ENCODE data around the gene KIAA1143.

The KIAA1143 gene

GRCh38 chr3:44761424-44762169 is at the start of gene KIAA1143, which contains the start of gene KIF15:
TSS of gene KIAA1143 (minus strand) at chr3:44761619. CDS start at chr3:44761602, 17 bp downstream.
TSS of gene KIF15 (plus strand) at chr3:44761794. CDS start at chr3:44761866, 72 bp downstream.
- DNase-seq = peak; percentile 58

GRCh38 chr3:44805960-44806359 is 44.5 kb upstream of the KIAA1143 start:
- no peak for DNase-seq

- DNase-seq = no peak
Measured at GRCh38 chr3:44803298-44803697, 41.9 kb upstream of the KIAA1143 start.

- no peak for DNase-seq
Measured at GRCh38 chr3:44802011-44802410, 40.6 kb upstream of the KIAA1143 start.

- no peak for DNase-seq
Measured at GRCh38 chr3:44795197-44795596, 33.8 kb upstream of the KIAA1143 start.

GRCh38 chr3:44782891-44783290 is 21.5 kb upstream of the KIAA1143 start:
- no peak for DNase-seq

- no peak for DNase-seq
Measured at GRCh38 chr3:44772099-44772442, 10.7 kb upstream of the KIAA1143 start.

- no peak for DNase-seq
Measured at GRCh38 chr3:44771424-44772098, 10.1 kb upstream of the KIAA1143 start.

- no peak for DNase-seq
Measured at GRCh38 chr3:44764248-44764647, 2.8 kb upstream of the KIAA1143 start.

GRCh38 chr3:44762690-44763089 is 1.3 kb upstream of the KIAA1143 start:
- DNase-seq = no peak

- no peak for DNase-seq
Measured at GRCh38 chr3:44762170-44762677, 805 bp upstream of the KIAA1143 start.

GRCh38 chr3:44761101-44761423 is 357 bp downstream of the KIAA1143 start:
- no peak for DNase-seq

- DNase-seq = no peak
Measured at GRCh38 chr3:44734646-44735168, 26.7 kb downstream of the KIAA1143 start.

GRCh38 chr3:44729384-44729910 is 32.0 kb downstream of the KIAA1143 start, which contains the start of gene ZNF501:
TSS of gene ZNF501 (plus strand) at chr3:44729635. CDS start at chr3:44734422, 4,787 bp downstream.
- DNase-seq = peak; percentile 64

- DNase-seq = no peak
Measured at GRCh38 chr3:44722103-44722401, 39.4 kb downstream of the KIAA1143 start.

- no peak for DNase-seq
Measured at GRCh38 chr3:44721231-44722102, 40.0 kb downstream of the KIAA1143 start.

GRCh38 chr3:44712455-44713075 is 48.9 kb downstream of the KIAA1143 start, which contains the start of gene ZNF502:
TSS of gene ZNF502 (plus strand) at chr3:44712660. CDS start at chr3:44720262, 7,602 bp downstream.
- DNase-seq = peak; percentile 64

Data from DMS 273 treated with DMSO at 0.1 percent for 48 hours (cell line).